ENCODE measurements around the gene CCL3.

The CCL3 gene

DNA sequence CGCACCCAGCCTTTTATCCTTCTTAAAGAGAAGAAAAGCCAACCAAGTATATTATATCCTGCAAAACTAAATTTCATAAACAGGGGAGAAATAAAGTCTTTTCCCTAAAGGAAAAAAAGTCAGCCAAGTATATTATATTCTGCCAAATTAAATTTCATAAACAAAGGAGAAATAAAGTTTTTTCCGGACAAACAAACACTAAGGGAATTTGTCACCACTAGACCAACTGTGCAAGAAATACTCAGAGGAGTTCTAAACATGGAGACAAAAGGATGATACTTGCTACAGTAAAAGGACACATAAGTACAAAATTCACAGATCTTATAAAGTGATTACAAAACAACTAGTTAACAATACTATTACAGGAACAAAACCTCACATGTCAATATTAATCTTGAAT lies 40.3 kb downstream of the CCL3 start:
- no peak for DNase-seq

DNA sequence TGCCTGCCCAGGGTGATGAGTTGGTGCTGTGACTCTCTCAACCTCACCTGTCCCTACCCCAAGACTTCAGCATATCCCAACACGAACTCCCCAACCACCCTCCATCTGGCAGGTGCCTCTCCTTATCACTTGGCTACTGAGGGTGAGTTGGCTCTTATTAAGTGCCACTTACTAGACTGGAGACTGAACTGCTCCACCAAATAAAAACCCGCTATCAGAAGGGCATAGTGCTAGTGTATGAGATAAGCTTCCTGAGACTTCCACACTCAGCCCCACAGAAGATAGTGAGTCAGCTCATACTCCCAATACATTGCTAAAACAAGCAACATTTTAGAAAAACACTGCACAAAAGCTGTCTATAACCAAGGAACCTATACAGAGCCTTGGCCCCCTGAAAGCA lies 41.9 kb downstream of the CCL3 start:
- no peak for DNase-seq
